Heart left ventricle (tissue), 16 donors: ENCODE measurements around the gene VEZF1. TPM values are rescaled to one million over a fixed set of nuclear protein-coding genes. Genes with fewer than 3 reads are reported as not detected.

Experiments used
- ATAC-seq, 4 donors: fragments of 200-7000 bp; cut with Tn5 transposase; one replicate each; pipeline ENCODE4 v1.9.1; 2020 to 2022; ENCODE audit warnings: moderate library complexity in 4 of 4, mild to moderate bottlenecking in 3 of 4, moderate number of reproducible peaks in 1 of 4
- DNase-seq, 5 donors: peaks; one replicate each; pipeline ENCODE4 v3.0.0-alpha.2; 2020
- H3K27ac ChIP-seq, 12 donors: fragments of 200-600 bp; sonication (generic) in 4 of 12; one replicate each; pipeline versions ENCODE4 v1.5.0 to v1.8.0; 2016 to 2022; ENCODE audit warnings: mild to moderate bottlenecking in 2 of 12
- H3K27me3 ChIP-seq, 9 donors: fragments of 200-600 bp; sonication (generic) in 2 of 9; one replicate each; pipeline versions ENCODE4 v1.5.1 to v1.8.0; 2016 to 2022; ENCODE audit warnings: mild to moderate bottlenecking in 3 of 9
- H3K36me3 ChIP-seq, 9 donors: fragments of 200-600 bp; sonication (generic) in 2 of 9; one replicate each; pipeline versions ENCODE4 v1.5.0 to v1.8.0; 2018 to 2022; ENCODE audit warnings: mild to moderate bottlenecking in 2 of 9
- H3K4me1 ChIP-seq, 12 donors: fragments of 200-600 bp; sonication (generic) in 4 of 12; one replicate each; pipeline versions ENCODE4 v1.5.0 to v1.8.0; 2016 to 2022; ENCODE audit warnings: mild to moderate bottlenecking in 3 of 12
- H3K4me3 ChIP-seq, 12 donors: fragments of 200-600 bp; sonication (generic) in 4 of 12; one replicate each; pipeline versions ENCODE4 v1.5.0 to v1.8.0; 2017 to 2022; ENCODE audit warnings: mild to moderate bottlenecking in 9 of 12, moderate library complexity in 4 of 12
- H3K9me3 ChIP-seq, 12 donors: fragments of 200-600 bp; sonication (generic) in 4 of 12; one replicate each; pipeline versions ENCODE4 v1.5.0 to v1.8.0; 2016 to 2022; ENCODE audit warnings: mild to moderate bottlenecking in 1 of 12
- POLR2A ChIP-seq, 2 donors: fragments of 450-650 bp; IDR thresholded peaks; one replicate each; pipeline ENCODE4 v1.6.1; 2017; ENCODE audit warnings: antibody characterized with exemption in 2 of 2, mild to moderate bottlenecking in 2 of 2, moderate library complexity in 2 of 2
- WGBS, 4 donors: extraction: QIAGEN DNeasy Blood & Tissue Kit in 2 of 4; methylation state at CpG; one replicate each; pipeline versions ENCODE4 v1.1.5 to v1.1.7; 2013 to 2018; 5-methylcytosine and 5-hydroxymethylcytosine counted together
- intact Hi-C, 10 donors: fragments of 100-400 bp; cut with DNase I; formaldehyde crosslinking; loops; one replicate each; pipeline versions ENCODE4 v1.11.1 to v1.14.2; 2022
- polyA plus RNA-seq, 2 donors: library from polyadenylated mRNA; stranded (reverse); fragments of 200-250 nt; gene quantifications; one replicate each; pipeline ENCODE4 v1.2.3, GENCODE V29; 2013
- total RNA-seq, 9 donors: library from RNA; depleted of rRNA in 2 of 9; stranded (reverse); fragments of >200 nt in 2 of 9; fragmentation: NEBNext Ultra II Directional in 3 of 9; extraction: Animal tissue kit (Norgen Biotek cat#: 25700) in 3 of 9; gene quantifications; one replicate each; pipeline versions ENCODE4 v1.1.0 to v1.2.4, GENCODE V29; 2016 to 2023
- TF ChIP-seq, protein P1 (sequence below), 12 donors: fragments of 200-600 bp; sonication (generic) in 4 of 12; IDR thresholded peaks; one replicate each; pipeline versions ENCODE4 v1.5.0 to v1.8.0; 2018 to 2022; ENCODE audit warnings: antibody characterized with exemption in 12 of 12, mild to moderate bottlenecking in 5 of 12
- donor health status: ischemic (EF 13 %, LVEDD 7.1; RV severe dilation, severe dysfunction).
- donor health status: healthy with polysubstance abuse.
- donor health status: DM: no; HTN: yes; CAD: no.
- donor health status: DM: no; HTN: no; CAD: no.
- donor health status: ischemic (EF 25% LVEDD 6.9; RV normal size, moderate dysfunction).
- donor health status: ischemic (EF 25% LVEDD 5.7; RV mildly dilated, moderate dysfunction).
- donor health status: healthy.
- donor health status: DM: yes; HTN: yes; CAD: no.
- donor health status: ischemic (EF 35%, LVEDD 5.7; RV mildly dilated, moderate dysfunction).
- donor health status: nonischemic (EF 11% LVEDD 7.7; RV severe dilation, severe dysfunction).
- donor health status: DM: yes; HTN: yes; CAD: no.
- donor health status: PGD.
- donor health status: ischemic (EF 29% LVEDD 5.4; RV normal size, mild dysfunction).
- donor health status: nonischemic (EF 23%, LVEDD 6.1; RV moderate dilation, normal function).

Gene VEZF1
- total and polyA plus RNA-seq, 11 donors: 18.2 to 85.6 (median 62.3) TPM

DNA sequence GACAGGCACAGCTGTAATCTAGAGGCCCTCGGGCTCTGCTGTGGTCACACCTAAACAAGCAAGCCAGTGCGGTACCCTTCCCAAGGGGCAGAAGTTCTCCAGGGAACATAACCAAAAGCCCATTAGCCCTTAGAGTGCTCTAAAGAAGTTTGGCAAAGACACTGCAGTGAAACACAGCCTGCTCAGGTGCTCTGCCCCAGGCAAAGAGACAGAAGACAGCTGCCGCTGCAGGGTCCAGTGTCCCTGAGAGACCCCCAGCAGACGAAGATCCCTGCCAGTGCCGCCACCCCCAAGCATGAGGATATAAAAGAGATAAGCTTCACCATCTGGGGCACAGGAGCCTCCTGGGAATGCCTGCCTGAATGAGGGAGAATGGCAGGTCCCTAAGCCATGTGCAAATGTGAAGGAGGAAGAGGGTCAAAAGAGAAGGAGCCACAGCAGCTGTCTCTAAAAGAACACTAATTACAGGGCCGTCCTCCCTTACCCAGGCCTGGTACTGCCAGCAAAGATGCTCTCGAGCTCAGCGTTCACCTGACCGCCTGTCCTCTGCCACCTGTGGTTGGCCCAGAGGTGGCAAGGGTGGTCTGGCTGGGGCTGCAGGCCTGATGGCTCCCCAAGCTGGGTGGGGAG lies 62.6 kb downstream of the VEZF1 start:
- DNase-seq: no peak
- intact Hi-C loops: no loop called here
- no peak for ATAC-seq

DNA sequence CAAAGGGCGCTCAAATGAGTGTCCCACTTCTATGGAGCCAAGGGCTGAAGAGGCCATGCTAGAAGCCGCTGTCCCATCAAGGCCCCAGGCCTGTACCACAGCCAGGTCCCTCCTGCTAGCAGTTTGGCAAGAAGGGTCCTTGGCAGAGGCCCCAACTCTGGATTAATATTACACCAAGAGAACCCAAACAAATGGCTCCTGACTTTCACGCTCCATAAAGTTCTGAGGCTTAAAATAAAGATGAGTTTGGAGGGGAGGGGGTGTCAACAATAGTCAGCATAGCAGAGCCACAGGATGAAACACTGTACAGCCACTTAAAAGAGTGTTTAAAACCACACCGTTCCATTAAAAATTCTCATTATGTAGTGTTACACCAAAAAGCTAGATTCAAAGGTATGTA lies 63.4 kb downstream of the VEZF1 start:
- Histone ChIP-seq H3K4me1 (peaks cover 24 to 86% (median 69%) of the 10 kb centered on the region in 12 donors), H3K9me3 (no peaks in the 10 kb centered on the region), H3K36me3 (peaks cover 0 to 5% (median 0%) of the 10 kb centered on the region in 9 donors), H3K27ac (peak overlapping the region in 7 of 12 donors; percentile 1 to 84 (median 49)), H3K4me3 (no peak overlapping the region), H3K27me3 (no peaks in the 10 kb centered on the region)
- intact Hi-C loops: no loop called here
- WGBS, 4 donors: 65 to 75% (median 72%) methylated on average over 4 of the region's 4 CpGs
- DNase-seq: peak in 3 of 5 donors; percentile 39 to 81 (median 47)
- TF ChIP-seq, protein P1, sequence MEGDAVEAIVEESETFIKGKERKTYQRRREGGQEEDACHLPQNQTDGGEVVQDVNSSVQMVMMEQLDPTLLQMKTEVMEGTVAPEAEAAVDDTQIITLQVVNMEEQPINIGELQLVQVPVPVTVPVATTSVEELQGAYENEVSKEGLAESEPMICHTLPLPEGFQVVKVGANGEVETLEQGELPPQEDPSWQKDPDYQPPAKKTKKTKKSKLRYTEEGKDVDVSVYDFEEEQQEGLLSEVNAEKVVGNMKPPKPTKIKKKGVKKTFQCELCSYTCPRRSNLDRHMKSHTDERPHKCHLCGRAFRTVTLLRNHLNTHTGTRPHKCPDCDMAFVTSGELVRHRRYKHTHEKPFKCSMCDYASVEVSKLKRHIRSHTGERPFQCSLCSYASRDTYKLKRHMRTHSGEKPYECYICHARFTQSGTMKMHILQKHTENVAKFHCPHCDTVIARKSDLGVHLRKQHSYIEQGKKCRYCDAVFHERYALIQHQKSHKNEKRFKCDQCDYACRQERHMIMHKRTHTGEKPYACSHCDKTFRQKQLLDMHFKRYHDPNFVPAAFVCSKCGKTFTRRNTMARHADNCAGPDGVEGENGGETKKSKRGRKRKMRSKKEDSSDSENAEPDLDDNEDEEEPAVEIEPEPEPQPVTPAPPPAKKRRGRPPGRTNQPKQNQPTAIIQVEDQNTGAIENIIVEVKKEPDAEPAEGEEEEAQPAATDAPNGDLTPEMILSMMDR (IDR thresholded peaks at IDR 0.05): no peak
- TF ChIP-seq POLR2A (IDR thresholded peaks at IDR 0.05): no peak
- peak; percentile 26 to 72 (median 48) for ATAC-seq

More for the DNA sequence above, 62.6 kb downstream of the VEZF1 start:
- TF ChIP-seq POLR2A (IDR thresholded peaks at IDR 0.05): no peak
- TF ChIP-seq, protein P1 (IDR thresholded peaks at IDR 0.05): no peak
- Histone ChIP-seq H3K4me3 (no peak overlapping the region), H3K9me3 (no peaks in the 10 kb centered on the region), H3K27ac (peak overlapping the region in 6 of 12 donors; percentile 1 to 84 (median 56)), H3K4me1 (peaks cover 24 to 91% (median 72%) of the 10 kb centered on the region in 12 donors), H3K36me3 (peaks cover 0 to 5% (median 0%) of the 10 kb centered on the region in 9 donors), H3K27me3 (no peaks in the 10 kb centered on the region)
- 65 to 74% (median 69%) methylated on average over 8 to 9 of the region's 9 CpGs for WGBS, 4 donors

Other genes starting within 250 kb of the VEZF1 start
- gene CCDC182, start 243.0 kb downstream of the VEZF1 start, total RNA-seq: not detected
- not detected for gene CCDC182, start 243.0 kb downstream of the VEZF1 start, polyA plus RNA-seq
- 10 to 100 TPM; 44.6 to 99.3 (median 71.8) TPM for gene MRPS23, start 138.2 kb downstream of the VEZF1 start, total RNA-seq
- gene MRPS23, start 138.2 kb downstream of the VEZF1 start, polyA plus RNA-seq: 100 to 1,000 TPM in 1 of 2 donors, 10 to 100 TPM in 1; 23.9 to 207 TPM
- 10 to 100 TPM; 37.6 to 68.5 (median 42.8) TPM for gene CUEDC1, start 32.8 kb downstream of the VEZF1 start, total RNA-seq
- gene CUEDC1, start 32.8 kb downstream of the VEZF1 start, polyA plus RNA-seq: 10 to 100 TPM; 29.6 to 39.9 TPM
- 100 to 1,000 TPM in 4 of 9 donors, 10 to 100 TPM in 5; 80.8 to 114 (median 99.7) TPM for gene SRSF1, start 19.0 kb upstream of the VEZF1 start, total RNA-seq
- 100 to 1,000 TPM in 1 of 2 donors, 10 to 100 TPM in 1; 48.2 to 129 TPM for gene SRSF1, start 19.0 kb upstream of the VEZF1 start, polyA plus RNA-seq
- gene DYNLL2, start 95.2 kb upstream of the VEZF1 start, total RNA-seq: 100 to 1,000 TPM in 1 of 9 donors, 10 to 100 TPM in 8; 41.4 to 102 (median 74.0) TPM
- gene DYNLL2, start 95.2 kb upstream of the VEZF1 start, polyA plus RNA-seq: 10 to 100 TPM; 70.8 to 89.4 TPM
- gene OR4D1, start 160.1 kb upstream of the VEZF1 start, total RNA-seq: not detected
- gene OR4D1, start 160.1 kb upstream of the VEZF1 start, polyA plus RNA-seq: not detected
- gene OR4D2, start 178.7 kb upstream of the VEZF1 start, total RNA-seq: not detected
- not detected for gene OR4D2, start 178.7 kb upstream of the VEZF1 start, polyA plus RNA-seq
- gene EPX, start 204.5 kb upstream of the VEZF1 start, total RNA-seq: not detected
- gene EPX, start 204.5 kb upstream of the VEZF1 start, polyA plus RNA-seq: not detected
- gene MKS1, start 231.0 kb upstream of the VEZF1 start, total RNA-seq: 10 to 100 TPM in 3 of 9 donors, 1 to 10 TPM in 6; 3.3 to 15.1 (median 8.6) TPM
- gene MKS1, start 231.0 kb upstream of the VEZF1 start, polyA plus RNA-seq: 1 to 10 TPM; 6.1 to 6.3 TPM